LNCaP clone FGC (cell line): ENCODE data around the gene SERTAD1.

Source experiments
- DNase-seq: peaks from one replicate; pipeline ENCODE4 v3.0.0-alpha.2; 2011; ENCODE audit warnings: low read depth
- H3K4me3 ChIP-seq: 2 replicates; pipeline ENCODE4 v1.5.1; 2011; ENCODE audit warnings: mild to moderate bottlenecking, low read depth, low read length, control low read depth
- TF ChIP-seq, protein P1 (sequence below): IDR thresholded peaks from 2 replicates; pipeline ENCODE4 v1.5.1; 2012; ENCODE audit warnings: mild to moderate bottlenecking; ENCODE audit not compliant: control insufficient read depth, insufficient read depth; ENCODE audit errors: extremely low read depth

The SERTAD1 gene

DNA sequence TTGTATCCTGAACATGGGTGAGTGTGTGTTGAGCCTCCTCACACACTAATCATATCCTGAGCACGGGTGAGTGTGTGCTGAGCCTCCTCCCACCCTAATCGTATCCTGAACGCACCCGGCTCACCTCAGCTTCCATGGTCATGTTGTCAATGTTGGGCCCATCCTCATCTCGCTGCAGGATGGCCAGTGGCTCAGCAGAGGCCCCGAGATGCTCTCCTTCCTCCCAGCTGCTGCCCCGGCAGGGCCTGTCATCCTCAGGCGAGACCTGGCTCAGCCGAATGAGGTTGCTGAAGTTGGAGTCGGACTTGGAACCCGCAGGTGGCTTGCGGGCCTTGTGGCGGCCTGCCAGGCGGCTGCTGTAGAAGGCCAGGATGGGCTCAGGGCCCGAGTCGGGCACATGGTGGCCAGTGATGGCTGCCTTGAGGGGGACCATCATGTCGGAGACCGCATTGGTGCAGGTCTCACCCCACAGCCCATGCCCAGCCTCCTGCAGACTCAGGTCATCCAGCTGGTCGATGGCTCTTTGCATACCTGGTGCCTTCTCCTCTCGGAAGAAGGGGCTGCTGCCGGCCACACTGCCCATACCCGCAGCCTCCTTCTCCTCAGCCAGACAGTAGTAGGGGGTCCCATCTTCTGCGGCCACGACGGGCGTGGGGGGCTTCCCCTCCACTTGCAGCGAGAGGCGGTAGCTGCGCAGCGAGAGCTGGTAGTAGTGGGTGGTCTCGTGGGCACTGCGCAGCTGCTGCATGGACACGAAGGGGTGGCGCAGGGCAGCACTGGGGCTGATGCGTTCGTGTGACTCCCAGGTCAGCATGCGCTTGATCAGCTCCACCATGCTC, 45.4 kb downstream of the SERTAD1 start:
- DNase-seq, result no peak
- H3K4me3 ChIP-seq, result no peak overlapping the region
- TF ChIP-seq, protein P1, sequence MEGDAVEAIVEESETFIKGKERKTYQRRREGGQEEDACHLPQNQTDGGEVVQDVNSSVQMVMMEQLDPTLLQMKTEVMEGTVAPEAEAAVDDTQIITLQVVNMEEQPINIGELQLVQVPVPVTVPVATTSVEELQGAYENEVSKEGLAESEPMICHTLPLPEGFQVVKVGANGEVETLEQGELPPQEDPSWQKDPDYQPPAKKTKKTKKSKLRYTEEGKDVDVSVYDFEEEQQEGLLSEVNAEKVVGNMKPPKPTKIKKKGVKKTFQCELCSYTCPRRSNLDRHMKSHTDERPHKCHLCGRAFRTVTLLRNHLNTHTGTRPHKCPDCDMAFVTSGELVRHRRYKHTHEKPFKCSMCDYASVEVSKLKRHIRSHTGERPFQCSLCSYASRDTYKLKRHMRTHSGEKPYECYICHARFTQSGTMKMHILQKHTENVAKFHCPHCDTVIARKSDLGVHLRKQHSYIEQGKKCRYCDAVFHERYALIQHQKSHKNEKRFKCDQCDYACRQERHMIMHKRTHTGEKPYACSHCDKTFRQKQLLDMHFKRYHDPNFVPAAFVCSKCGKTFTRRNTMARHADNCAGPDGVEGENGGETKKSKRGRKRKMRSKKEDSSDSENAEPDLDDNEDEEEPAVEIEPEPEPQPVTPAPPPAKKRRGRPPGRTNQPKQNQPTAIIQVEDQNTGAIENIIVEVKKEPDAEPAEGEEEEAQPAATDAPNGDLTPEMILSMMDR, result no peak

GRCh38 chr19:40379446-40380198, 46.2 kb downstream of the SERTAD1 start:
- DNase-seq, result no peak

GRCh38 chr19:40378509-40378908, 47.3 kb downstream of the SERTAD1 start:
- TF ChIP-seq, protein P1, result no peak
- no peak overlapping the region for H3K4me3 ChIP-seq
- no peak for DNase-seq

More at GRCh38 chr19:40379446-40380198, 46.2 kb downstream of the SERTAD1 start:
- TF ChIP-seq, protein P1, result no peak
- no peak overlapping the region for H3K4me3 ChIP-seq

DNA sequence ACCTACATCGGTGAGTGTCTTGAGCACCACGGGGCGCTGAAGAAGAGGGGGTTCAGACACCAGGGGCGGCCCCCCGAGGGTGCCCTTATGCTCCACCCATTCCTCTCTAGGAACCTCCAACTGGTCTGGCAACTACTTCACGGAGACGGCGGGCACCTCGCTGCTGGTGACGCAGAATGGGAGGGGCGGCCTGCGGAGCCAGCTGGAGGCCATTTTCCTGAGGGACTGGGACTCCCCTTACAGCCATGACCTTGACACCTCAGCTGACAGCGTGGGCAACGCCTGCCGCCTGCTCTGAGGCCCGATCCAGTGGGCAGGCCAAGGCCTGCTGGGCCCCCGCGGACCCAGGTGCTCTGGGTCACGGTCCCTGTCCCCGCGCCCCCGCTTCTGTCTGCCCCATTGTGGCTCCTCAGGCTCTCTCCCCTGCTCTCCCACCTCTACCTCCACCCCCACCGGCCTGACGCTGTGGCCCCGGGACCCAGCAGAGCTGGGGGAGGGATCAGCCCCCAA, 47.9 kb downstream of the SERTAD1 start:
- DNase-seq, result no peak
- TF ChIP-seq, protein P1, result no peak
- H3K4me3 ChIP-seq, result no peak overlapping the region

DNA sequence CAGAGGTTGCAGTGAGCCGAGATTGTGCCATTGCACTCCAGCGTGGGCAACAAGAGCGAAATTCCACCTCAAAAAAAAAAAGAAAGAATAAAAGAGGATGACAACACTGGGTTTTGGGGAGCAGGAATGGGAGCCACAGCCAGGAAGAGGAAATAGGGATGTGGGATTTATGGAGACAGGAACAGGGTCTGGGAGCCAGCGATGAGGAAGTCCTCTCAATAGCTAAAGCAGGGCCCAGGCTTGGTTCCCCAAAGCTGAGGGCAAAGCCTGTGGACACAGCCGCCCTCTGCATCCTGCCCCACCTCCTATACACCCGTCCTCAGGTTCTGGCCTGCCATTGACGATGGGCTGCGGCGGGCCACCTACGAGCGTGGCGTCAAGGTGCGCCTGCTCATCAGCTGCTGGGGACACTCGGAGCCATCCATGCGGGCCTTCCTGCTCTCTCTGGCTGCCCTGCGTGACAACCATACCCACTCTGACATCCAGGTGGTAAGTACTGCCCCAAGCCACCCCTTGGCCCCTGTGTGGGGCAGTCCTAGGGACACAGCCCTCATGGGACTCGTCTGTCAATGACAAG, 49.4 kb downstream of the SERTAD1 start:
- no peak for DNase-seq

DNA sequence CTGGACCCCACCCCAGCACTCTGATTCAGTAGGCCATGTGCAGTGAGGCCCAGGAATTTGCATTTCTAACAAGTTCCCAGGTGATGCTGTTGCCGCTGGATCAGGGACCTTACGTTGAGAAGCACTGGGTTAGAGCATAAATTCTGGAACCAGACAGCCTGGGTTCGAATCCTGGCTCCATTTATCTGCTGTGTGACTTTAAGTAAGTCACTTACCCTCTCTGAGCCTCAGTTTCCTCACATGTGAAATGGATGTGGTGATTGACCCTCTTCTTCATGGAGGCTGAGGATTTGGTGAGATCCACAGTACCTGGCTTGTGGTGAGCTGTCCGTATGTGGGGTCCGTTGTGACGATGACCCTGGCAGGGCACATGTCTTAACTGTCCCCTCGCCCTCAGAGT, 51.7 kb downstream of the SERTAD1 start:
- DNase-seq, result no peak
- TF ChIP-seq, protein P1, result no peak
- no peak overlapping the region for H3K4me3 ChIP-seq

More for the DNA sequence above, 49.4 kb downstream of the SERTAD1 start:
- TF ChIP-seq, protein P1, result no peak
- H3K4me3 ChIP-seq, result no peak overlapping the region
